ENCODE results near the gene MCF2L.

MCF2L gene

DNA sequence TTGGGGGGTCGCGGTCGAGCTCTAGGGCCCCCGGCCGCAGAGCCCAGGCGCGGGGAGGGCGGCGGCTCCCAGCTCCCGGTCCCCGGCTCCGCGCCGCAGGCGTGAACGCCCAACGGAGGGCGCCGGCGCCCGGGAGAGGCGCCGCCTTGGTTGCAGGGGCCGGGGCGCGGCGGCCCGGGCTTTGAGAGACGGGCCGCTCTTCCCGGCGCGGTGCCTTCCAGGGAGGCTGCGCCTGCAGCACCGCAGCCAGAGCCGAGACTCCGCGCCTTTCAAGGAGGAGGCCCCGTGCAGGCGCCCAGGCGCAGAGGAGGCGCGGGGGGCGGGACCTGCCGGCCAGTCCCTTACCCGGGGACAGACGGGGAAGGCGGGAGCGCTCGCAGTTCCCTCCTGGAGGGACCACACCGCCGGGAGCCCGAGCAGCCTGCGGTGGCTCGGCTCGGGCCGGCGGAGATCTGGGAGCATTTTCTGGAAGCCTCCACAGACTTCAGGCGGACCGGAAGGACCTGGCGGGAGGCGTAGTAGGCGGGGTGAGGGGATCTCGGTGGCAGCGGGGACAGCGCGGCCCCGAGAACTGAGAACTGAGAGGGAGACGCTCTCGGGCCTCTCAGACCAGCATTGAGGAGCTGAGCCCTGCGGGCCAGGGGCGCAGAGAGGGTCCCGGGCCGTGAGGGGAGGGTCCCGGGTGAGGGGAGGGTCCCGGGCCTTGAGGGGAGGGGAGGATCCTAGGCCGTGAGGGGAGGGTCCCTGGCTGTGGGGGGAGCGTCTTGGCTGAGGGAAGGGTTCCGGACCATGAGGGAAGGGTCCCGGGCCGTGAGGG, 25.5 kb upstream of the MCF2L start:
- no peak for DNase-seq

DNA sequence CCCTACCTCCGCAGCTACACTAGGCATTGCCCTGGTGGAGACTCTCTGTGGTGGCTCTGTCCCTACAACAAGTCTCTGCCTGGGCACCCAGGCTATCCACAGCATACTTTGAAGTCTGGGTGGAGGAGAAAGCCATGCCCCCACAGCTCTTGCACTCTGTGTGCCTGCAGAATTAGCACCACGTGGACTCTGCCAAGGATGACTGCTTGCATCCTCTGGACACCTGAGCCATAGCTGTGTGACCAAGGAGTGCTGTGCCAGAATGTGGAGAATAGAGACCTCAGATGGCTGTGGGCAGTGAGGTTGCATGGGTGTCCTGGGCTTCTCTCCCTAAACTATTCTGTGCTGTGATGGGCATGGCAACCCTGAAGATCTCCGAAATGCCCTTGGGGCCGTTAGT, 21.2 kb upstream of the MCF2L start:
- DNase-seq: no peak

DNA sequence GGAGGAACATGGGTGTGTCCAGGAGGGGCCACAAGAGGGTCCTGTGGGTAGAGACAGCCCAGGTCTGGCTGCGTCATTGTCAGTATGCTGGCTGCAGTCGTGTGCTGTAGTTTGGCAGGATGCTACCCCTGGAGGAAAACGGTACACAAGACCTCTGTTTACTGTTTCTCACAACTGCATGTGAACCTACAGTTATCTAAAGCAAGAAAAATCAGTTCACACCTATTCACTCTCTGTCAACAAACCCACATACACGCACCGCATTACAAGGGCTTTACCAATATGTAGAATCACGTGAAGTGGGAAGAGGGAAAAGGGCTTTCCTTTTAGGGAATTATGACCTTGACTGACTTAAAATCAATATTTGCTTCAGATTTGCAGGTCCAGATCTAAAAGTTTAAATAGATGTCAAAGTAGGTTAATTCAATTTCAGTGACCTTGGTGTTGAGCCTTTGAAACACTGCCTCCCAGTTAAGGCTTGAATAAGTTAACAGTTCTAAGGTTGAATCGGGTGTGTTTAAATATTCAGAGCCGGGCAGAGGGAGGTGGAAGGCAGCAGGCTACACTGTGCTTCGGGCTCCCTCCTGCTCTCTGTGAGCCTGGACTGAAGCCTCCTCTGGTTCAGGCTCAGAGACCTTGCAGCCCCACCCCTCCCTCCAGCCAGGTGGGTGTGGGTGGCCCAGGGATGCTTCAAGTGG, 17.2 kb upstream of the MCF2L start:
- DNase-seq: no peak

DNA sequence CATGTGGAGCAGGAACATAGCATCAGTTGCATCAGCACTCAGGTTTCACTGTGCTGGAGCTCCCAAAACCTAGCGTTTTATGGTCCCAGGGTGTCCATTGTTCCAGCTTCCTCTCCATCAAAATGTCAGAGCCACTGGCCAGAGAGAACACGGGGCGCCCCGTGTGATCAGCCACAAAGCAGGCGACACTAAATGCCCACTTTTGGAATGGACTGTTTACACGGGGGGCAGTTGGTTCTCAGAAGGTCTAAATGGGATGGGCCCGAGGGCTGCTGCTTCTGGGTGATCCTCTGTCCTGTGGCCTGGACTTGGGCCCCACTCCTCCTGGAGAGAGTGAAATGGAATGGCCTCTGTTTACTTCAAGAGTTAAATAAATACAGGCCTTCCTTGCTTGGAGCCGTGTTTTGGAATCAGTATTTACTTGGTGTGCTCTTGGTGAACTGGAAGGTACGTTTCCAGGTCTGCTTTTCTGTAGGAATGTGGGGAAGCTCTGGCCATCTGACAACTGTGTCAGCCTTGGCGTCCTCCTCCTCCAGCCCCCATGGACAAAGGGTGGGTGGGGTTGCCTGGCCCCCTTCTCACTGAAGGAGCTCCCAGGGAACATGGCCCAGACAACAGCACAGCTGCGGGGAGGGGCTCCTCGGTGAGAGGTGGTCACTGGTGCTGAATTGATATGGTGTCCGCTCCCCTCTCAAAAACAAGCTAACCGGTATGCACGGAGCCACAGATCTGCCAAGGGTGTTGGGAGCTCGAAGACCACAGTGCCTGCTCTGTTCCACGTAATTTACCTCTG, 16.1 kb upstream of the MCF2L start:
- DNase-seq: no peak

DNA sequence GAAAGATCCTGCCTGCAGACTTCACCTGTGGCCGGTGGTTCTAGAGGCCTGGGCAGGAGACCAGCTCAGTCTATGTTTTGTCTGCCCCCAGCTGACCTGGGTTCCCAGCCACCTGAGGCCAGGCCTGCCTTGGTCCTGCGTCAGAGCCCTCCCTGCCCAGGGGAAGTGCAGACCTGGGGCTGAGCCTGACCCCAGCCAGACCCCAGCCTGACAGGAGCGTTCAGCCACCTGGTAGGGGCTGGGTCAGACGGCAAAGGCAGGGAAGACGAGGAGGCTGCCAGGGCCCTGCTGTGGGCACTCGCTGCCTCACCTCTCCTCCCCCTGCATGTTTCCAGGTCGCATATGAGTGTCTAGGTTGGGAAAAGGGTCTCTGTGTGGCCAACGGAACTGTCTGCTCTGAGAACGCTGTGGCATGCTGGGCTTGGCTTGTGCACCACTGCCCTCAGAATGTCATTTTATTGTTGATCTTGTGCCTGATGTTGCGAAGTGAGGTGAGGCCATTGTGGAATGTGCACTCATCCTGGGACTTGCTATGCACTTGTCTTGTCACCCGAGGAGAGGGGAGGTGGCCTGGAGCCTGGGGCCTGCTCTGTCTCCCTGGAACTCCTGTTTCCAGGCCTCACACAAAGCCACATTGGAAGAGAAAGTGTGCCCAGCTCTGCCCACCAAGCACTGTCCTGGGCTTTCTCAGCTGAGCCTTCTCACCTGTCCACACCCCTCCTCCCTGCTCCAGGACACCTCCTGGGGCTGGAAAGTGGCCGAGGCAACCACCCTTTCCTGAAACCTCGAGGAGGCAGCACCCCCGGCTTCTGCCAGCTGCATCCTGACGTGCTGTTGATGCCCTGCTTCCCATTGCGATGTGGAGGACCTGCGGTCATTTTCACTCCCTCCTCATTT, 15.2 kb upstream of the MCF2L start:
- DNase-seq: no peak

DNA sequence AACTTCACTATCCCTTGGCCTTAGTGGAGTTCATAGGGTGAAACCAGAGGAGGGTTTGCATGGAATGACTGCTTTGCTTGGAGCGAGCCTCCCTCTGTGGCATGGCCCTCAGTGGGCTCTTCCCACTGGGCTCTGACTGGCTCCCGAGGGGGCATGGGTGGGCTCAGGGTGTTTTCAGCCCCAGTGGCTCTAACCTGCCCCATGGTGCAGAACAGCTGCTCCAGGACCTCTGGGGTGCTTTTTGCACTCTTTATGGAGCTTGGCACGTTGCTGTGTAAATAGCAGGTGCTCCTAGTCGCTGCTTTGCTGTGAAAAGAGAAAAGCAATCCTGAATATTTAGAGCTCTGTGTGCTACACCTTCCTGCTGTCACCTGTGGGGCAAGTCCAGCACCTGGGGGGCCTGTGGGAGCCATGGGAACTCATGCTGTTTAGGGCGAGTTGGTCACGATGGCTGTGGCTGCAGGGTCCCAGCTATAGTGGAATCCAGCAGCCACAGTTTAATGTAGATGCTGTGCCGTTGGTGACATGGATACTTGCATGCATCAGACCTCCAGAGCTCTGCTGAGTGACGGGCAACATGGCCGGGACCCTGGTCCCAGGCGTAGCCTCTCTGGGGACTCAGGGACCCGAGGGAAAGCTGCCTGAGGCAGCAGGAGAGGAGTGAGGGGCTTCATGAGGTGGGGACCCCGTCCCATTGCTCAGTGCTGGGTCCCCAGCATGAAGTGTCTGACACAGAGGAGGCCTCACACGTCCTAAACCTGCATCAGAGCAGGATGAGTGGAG, 14.3 kb upstream of the MCF2L start:
- DNase-seq: no peak

DNA sequence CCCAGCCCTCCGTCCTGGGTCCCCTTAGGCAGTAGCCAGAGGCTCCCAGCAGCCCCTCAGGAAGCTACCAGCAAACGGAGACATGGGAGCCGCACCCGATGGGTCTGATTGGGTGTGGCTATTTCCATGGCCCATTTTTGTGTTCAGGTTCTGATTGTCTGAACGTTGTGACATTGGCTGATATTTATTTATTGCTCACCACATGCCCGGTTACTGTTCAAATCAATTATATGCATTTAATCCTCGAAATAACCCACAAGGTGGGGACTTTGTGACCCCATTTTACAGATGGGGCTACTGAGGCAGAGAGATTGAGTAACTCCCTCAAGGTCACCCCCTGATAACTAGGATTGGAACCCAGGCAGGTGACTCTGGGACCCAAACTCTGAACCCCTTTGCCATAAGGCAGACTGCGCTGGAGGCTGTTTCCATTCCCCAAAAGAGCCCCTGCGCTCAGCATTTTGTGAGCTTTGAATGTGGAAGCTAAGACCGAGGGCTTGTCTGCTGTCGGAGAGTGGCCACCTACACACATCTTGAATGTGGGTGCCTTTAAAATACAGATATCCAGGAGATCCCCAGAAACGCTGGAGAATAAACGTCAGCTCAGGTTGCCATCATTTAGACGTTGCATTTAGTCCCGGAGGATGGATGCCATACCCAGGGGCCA, 13.6 kb upstream of the MCF2L start:
- no peak for DNase-seq

DNA sequence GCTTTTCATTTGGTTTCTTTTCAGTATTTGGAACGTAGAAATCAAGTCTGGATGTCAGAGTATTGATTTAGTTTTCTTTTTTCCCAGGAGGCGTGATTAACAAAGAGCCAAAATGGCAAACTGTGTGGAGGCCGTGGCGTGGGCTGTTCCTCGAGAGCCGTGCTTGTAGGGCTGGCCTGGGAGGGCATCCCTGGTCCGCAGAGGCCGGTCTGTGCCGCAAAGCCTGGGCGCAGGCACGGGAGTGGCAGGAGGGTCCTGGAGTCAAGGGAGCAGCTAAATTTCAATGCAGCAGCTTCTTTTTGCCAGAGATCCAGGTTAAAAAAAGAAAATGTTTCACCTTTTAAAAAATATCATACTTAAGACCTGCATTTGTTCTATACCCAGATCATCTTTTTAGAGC, 13.1 kb upstream of the MCF2L start:
- DNase-seq: no peak

DNA sequence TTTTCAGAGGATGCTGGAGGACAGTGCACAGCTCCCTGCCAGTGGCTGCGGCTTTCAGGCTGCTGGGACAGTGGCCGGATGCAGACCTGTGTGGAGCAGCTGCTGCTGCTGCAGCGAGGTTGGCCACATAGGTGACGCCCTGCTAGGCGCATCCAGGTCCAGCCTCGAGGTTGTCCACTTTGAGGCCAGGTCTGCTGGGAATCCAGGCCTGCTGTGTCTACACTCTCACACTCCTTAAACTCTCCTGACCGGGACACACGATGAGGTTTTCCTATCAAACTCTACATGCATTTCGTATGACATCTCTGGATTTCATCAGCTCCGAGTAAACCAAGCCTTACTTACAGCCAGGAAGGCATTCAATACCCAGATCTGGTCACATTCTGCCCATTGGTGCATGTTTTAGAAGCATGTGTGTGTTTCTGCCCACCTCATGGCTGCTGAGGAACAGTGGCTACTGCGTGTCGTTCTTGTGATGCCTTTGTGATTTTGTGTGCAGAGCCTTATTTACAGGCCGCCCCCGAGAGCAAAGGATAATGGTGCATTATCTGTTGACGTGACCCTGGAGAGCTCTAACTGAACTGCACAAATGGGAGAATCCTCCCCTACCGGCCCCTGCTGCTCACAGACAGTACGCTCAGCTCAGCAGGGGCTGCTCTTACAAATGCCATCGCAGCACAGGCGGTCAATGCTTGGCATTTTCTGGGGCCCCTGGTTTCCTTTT, 12.3 kb upstream of the MCF2L start:
- DNase-seq: no peak

DNA sequence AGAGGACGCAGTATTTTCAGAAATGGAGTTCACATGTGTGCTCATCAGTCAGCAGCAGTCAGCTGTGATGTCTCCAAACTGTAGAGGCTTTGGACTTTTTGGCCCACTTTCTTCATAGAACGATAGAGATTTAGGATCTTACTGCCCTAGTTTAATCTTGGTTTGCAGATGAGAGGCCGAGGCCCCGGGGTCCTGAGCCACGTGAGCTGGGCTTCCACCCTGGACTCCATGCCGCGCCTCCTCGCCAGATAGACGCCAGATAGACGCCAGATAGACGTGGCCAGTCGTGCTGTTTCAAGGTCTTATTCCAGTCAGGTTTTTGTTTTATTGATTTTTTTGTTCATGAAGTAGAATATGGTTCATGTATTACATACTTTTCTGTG, 11.7 kb upstream of the MCF2L start:
- DNase-seq: no peak

DNA sequence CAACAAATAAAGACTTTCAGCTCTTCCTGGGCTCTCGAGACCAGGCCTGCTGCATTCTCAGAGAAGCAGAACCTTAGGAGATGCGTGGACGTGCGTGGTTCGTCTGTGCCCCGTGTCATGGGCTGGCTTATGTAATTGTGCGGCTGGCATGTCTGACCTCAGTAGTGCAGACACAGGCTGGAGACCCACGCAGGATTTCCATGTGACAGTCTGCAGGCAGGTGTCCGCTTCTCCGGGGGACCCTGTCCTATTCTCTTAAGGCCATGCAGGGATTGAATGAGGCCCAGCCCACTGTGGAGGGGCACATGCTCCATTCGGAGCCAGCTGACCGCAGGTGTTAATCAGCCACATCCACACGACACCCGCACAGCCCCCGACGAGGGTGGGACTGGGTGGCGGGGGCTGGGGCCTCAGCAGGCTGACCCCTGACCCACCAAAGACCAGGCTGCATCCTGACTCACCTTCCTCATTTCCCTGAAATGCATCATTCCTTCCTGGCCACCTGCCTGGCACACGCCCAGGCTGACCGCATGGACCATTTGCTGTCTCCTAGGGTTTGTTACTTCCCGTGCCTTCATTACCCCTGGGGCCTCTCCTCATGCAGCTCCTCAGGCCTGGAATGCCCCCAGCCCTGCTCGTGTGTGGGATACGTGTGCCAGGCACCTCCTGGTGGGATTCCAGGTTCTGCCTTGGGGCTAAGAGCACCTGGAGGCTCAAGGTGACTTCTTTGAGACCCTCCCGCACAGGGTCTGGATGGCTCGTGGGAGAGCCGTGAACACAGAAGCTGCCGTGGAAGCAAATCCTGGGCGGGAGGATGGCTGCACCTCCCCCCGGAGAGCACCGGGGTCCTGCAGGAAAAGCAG, 10.7 kb upstream of the MCF2L start:
- DNase-seq: no peak

DNA sequence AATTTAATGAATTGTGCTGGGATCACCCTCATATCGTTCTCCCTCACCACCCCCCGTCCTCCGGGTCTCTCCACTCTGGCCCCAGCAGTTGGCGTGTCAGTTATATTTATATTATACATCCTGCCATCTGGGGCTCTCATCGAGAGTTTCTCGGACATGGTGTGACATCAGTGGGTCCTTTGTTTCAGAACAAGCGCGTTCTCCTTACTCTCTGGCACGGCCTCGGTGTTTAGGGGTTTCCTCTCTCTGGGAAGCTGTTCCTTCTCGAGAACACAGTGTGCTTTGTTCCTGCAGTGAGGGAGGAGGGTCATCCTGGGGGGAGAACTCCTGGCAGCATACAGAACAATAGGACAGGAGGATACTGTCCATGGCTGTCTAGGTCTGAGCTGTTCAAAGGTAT, 9.8 kb upstream of the MCF2L start:
- no peak for DNase-seq

DNA sequence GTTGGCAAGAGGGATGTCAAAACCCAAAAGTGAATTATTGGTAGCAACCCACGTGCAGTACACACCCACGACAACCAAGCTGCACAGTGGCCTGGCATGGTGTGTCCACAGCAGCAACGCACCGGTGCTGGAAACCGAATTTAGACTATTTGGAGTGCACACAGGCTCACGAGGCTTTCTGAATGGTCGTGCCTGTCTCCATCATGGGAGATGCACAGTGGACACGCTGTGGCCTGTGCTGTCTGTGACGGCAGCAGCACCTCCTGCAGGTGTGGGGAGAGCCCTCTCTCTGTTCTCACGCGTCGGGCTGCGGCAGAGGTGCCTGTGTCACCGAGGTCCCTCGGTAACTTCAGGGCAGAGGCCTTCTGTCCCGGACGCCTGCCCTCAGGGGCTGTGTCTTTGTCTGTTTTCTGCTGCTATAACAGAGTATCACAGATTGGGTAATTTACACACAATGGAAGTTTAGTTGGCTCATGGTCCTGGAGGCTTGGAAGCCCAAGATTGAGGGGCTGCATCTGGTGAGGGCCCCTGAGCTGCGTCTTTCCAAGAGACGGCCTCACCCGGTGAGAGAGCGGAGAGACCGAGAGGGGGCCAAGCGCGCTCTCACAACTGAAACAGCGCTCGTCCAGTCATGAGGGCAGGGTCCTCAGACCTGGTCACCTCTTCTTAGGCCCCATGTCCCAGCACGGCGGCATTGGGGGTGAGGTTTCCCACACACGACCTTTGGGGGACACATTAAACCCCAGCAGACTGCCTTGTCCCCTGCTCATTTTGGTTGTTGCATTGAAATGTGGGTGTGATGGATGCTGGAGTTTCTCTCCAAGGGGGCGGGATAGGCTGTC, 9.1 kb upstream of the MCF2L start:
- no peak for DNase-seq

DNA sequence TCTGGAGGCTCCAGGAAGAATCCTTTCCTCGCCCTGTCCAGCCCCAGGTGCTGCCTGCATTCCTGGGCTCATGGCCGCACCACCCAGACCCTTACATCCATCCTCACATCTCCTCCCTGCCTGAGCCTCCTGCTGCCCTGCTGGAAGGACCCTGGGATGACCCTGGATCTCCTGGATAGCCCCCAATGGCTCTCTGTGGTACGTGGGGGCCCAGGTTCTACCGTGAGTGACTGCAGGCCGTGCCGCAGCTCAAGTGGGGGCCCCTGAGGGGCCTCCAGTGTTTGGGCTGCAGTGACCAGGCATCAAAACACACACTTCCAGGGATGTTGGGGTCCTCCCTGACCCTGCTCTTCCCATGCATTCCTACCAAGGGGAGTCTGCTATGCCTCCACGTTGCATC, 8.3 kb upstream of the MCF2L start:
- no peak for DNase-seq

DNA sequence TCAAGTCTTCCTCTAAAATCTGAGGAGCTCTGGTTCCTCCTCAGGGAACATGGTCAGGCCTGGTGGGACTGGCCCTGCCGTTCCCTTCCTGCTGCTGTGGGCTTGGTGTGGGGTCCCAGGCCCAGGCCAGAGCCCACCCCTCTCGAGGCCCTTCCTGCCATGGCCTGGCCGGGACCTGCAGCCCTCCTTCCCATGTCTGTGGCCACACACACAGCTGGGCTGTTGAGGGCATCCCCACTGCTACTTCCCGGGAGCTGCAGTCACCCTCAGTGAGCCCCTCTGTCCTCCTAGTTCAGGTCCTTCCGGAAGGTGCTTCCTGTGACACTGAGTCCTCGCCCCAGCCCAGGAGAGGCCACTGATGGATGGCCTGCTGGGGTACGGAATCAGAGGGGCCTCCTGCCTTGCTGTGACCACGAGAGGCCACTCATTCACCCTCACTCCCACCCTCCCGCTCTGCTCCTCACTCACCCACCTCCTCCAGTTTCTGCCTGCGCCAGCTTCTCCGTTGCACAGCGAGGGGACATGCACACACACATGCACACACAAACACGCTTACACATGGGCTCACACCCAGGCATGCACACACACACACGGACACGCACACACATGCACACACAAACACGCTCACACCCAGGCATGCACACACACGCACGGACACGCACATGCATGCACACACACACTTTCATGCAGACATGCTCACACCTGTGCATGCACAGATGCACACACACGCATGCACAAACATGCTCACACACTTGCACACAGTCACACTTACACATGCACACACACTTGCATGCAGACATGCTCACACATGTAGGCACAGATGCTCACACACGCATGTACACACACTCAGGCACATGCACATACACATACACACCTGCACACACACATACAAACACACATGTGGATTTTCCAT, 7.3 kb upstream of the MCF2L start:
- no peak for DNase-seq

DNA sequence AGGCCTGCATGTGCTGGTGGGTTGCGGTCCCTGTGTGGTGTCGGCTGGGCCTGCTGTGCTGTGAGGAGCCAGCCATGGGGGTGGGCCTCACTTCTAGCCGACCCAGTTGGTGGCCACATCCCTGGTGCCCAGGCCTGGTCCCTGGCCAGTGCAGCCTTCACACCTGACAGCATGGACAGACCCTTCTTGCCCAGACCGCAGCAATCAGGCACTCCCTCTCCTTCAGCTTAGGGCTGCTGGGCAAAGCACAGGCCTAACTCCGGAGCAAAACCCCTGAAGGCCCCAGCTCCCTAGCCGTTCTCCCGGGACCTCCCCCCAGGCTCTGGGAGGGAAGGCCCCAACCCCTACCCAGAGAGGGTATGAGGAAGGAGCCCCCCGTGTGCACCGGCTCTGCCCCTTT, 6.6 kb upstream of the MCF2L start:
- DNase-seq: no peak

DNA sequence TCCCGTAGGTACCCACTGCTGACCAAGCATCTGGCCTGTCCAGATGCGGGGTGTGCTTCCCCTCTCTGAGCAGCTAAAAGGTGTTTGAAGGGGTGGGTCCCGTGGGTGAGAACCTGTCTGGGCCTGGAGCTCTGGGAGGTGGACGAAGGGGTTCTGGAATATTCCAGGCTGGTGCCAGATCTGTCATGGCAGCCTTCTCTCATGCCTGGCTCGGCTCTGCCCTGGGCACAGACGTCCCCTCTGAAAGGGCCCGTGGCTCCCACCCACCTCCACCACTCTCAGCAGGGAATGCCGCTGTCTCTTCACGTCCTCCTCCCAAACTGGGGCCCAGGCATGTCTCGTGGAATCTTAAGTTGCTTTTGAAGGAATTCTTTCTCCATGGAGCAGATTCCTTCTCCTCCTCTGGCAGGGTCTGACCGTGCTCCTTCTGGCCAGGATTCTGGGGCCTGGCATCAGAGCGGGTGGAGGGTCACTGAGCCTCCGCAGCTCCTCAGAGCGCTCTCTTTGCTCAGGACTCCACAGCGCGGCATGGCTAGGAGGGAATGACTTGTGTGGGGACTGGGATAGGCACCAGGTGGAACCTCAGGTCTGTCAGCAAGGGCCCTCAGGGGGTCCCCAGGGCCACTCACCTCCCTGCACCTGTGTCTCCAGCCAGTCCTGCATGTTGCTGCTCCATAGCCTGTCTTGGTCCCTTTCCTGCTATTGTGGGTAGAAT, 5.9 kb upstream of the MCF2L start:
- DNase-seq: no peak

Data from GOT3 (cell line).